Central memory CD4-positive, alpha-beta T cell (primary cell): Measurements from ENCODE around the gene CNDP1.
"Not testable (repeated sequence)": the region's sequence is repeated elsewhere in the genome, so short reads cannot be mapped to it uniquely, and the experiment has no call there.

Experiments
- DNase-seq: peaks from one replicate; pipeline ENCODE4 v3.0.0; 2022

CNDP1 gene

DNA sequence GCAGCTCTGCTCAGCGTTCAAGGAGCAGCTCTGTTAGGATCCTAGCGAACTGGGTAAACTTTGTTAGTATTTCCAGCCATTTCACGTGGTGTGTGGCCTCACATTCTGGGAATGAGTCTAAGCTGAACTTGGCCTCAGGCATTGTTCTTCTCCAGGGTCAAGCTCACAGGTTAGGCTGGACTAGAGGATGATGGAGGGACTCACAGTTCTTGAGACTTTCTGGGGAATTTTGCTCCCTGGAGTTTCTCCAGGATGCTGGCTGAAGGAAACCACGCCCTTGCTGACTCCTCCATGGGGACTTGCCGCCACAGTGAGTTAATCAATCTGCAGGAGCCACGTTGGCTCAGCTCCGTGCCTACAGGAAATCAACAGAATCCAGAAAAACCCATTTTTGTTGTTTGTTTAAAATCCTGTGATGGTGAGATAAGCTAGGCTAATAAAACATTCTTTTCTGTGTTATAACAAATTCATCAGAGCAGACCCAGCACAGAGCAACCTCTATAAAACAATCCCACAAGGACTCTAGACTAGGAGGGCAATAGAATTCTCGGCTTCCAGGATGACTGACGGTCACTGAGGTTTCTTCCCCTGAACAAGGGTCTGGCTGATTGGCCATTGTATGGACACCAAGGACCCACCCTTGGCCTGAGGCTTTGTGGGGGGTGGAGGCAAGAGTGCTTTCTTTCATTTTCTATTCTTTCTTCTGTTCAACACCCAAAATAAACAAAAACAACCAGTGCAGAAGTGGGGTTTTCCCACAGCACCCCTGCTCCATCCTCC, 12.6 kb downstream of the CNDP1 start:
- no peak for DNase-seq

DNA sequence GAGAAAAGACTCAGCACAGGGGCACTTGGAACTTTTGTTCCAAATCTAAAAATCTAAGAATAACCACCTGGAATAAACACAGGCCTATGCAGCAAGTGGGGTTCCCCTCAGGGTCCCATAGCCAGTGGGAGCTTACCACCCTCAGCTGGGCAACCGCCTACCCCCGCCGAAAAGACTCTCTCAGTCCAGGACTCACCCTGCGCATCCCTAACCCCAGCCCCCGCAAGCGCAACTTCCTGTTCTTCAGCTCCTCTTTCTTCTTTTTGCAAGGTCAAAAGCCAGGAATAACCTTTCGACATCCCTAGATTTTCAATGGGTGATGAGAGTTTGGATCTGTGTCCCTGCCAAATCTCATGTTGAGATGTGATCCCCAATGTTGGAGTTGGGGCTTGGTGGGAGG, 13.6 kb downstream of the CNDP1 start:
- DNase-seq, result no peak

DNA sequence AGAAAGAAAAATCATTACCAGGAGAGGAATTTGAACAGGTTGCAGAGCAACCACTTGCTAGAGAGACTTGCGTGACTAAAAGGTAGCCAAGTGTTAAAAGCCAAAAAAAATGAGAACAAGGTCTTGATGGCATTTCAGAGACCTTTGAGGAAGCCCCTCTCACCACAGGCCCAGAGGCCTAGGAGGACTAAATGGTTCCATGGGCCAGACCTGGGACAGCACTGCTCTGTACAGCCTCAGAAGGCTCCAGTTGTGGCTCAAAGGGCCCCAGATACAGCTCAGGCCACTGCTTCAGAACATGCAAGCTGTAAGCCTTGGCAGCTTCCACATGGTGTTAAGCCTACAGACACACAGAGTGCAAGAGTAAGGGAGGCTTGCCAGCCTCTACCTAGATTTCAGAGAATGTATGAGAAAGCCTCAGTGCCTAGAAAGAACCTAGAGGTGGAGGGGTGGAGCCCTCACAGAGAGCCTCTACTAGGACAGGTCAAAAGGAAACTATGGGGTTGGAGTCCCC, 15.3 kb downstream of the CNDP1 start:
- no peak for DNase-seq

DNA sequence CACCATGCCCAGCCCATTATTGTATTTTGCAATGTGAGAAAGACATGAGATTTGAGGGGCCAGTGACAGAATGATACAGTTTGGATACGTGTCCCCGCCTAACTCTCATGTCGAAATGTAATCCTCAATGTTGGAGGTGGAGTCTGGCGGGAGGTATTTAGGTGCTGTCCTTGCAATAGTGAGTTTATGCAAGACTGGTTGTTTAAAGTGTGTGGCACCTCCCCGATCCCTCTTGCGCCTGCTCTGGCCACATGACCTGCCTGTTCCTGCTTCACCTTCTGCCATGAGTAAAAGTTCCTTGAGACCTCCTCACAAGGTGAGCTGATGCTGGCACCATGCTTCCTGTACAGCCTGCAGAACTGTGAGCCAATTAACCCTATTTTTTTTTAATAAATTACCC, 16.6 kb downstream of the CNDP1 start:
- DNase-seq, result no peak

DNA sequence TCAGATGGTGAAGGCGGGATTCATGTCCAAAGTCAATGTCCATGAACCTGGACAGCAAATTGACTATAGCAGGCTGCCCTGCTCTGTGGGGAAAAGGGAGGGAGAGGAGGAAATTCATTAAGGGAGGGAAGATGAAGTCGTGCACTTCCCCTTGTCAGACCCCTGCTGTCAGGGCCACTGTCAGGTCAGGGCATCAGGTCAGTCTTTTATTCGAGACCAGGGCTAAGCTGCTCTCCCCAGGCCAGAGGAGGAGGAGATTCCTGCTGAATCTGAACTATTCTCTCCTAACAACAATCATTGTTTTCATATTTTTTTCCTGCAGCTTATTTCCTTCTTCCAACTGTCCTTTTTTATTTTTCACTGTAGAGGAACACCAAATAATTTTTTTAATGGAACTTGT, 17.2 kb downstream of the CNDP1 start:
- DNase-seq, result no peak

DNA sequence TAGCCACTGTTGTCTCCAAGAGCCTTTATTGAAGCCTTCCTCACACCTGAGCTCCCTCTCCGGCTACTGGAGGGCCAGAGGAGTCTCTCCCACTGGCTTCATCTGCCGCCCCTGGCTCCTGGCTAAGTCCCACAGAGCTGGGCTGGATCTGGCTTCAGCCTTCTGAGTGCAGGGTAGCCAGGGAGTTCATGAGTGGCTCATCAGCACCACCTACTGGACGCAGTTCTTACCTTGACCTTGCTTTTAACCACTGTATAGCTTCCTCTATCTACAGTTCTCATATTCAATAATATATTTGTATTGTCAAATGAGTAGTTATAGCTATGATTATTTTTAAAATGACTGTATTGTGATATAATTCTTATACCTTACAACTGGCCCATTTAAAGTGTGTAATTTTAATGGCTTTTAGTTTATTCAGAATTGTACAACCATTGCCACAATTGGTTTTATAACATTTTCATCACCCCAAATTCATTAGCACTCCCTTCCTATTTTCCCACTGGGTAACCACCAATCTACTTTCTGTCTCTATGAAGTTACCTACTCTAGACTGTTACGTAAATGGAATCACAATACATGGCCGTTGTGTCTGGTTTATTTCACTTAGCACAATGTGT, 17.7 kb downstream of the CNDP1 start:
- peak; percentile 57 for DNase-seq

DNA sequence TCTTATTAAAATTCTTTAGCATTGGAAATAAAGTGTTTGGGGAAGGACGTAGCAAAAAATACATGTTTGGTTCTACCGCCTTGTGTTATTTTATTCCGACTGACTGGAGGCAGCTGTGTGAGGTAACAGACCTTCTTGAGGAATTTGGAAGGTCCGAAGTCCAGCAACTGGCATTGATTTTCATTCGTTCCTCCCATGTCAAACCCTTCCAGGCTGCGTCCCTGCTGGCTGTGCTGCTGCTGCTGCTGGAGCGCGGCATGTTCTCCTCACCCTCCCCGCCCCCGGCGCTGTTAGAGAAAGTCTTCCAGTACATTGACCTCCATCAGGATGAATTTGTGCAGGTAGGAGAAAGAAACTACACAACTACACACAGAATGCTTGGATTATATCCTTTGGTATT, 21.8 kb downstream of the CNDP1 start:
- DNase-seq, result no peak

DNA sequence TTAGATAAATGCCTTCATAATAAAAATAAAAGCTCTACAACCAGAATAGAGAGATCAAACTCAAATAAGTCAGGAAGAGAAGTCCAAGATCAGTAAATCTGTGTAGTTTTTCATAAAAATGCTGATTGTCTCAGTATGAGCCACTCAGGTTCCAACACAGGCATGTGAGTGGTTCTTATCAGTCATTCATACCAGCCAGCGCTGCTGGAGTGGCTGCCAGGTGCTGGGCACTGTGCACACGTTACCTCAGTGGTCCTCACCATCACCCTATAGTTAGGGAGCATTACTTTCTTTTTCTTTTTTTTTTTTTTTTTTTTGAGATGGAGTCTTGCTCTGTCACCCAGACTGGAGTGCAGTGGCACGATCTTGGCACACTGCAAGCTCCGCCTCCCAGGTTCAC, 23.8 kb downstream of the CNDP1 start:
- DNase-seq, result no peak

DNA sequence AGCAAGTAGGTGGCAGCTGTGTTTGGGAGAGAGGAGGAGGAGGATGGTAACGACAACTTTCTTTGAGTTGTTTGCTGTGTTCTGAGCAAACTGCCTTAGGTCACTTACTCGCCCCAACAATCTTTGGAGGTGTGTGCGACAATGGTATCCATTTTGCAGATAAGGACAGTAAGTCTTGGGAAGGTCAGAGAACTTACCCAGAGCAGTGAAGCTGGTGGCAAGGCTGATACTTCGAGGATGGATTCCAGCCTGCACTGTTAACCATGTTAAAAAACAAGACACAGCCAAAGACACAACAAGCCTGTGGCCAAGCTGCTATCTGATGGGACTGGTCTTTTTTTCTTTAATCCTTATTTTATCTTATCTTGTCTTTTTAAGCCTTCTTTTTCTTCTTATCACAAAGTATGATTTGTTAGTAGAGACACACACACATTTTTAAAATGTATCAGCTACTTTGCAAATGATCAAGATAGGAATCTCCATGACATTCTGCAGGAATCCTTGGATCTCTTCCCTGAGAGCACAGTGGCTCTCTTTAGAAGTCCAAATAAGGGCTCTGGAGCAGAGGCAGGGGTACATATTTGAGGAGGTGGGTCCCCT, 27.9 kb downstream of the CNDP1 start:
- DNase-seq, result no peak

DNA sequence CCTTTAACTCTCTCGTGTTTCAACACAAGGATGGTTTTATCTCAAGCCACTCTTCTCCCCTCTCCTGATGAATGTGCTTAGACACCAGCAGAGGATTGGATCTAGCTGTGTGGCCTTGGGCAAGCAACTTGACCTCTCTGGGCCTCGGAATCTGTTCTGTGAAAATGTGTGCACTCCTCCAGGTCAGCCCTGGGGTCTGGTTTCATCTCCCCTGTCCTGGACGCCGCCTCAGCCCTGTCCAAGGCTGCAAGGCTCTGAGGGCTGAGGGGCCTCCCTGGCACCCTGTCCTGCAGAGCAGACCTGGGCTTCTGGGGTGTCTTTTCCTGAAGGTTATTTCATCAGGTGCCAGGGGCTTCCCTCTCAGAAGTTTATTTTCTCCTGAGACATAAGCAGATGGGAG, 28.5 kb downstream of the CNDP1 start:
- DNase-seq, result no peak

DNA sequence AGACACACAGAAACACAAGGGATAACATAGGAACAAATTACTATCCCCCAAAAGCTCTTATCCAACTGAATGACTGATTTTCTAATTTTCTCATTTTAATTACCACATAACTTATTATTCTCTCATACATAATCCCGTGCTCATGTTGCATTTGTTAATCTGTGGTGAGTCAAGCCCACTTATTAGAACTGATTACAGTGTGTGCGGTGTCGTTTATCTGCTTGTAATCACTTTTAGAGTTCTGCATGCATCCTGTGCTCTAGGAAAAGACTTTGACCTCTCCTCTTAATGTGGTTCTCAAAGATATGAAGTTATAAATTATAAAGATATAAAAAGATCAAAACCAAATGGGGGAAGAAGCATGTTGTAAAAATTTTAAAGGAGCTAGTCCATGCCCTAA, 29.7 kb downstream of the CNDP1 start:
- no peak for DNase-seq

DNA sequence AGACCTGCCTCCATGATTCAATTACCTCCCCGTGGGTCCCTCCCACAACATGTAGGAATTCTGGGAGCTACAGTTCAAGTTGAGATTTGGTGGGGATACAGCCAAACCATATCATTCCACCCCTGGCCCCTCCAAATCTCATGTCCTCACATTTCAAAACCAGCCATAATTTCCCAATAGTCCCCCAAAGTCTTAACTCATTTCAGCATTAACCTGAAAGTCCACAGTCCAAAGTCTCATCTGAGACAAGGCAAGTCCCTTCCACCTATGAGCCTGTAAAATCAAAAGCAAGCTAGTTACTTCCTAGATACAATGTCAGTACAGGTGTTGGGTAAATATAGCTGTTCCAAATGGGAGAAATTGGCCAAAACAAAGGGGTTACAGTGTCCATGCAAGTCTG, 30.9 kb downstream of the CNDP1 start:
- DNase-seq, result not testable (repeated sequence)

DNA sequence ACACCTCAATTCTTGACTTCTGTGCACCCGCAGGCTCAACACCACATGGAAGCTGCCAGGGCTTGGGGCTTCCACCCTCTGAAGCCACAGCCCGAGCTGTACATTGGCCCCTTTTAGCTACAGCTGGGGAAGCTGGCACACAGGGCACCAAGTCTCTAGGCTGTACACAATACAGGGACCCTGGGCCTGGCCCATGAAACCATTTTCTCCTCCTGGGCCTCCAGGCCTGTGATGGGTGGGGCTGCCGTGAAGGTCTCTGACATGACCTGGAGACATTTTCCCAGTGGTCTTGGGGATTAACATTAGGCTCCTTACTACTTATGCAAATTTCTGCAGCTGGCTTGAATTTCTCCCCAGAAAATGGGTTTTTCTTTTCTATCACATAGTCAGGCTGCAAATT, 31.7 kb downstream of the CNDP1 start:
- not testable (repeated sequence) for DNase-seq

DNA sequence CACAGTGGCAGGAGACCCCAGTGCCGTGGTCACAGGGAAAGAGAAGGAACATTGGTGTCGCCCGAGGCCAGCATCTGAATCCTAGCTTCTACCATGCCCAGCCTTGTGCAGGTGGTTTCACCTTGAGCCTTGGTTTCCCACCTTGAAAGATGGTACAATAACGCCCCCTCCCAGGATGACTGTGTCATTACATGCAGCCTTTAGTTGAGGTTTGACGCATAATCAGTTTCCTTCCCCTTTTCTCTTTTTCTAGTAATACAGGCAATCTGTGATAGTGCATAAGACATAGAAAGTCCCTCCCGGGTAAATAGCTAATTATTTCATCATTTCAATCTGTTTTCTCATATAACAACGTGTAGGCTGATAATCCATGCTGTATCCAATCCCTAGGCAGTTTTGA, 33.5 kb downstream of the CNDP1 start:
- no peak for DNase-seq

DNA sequence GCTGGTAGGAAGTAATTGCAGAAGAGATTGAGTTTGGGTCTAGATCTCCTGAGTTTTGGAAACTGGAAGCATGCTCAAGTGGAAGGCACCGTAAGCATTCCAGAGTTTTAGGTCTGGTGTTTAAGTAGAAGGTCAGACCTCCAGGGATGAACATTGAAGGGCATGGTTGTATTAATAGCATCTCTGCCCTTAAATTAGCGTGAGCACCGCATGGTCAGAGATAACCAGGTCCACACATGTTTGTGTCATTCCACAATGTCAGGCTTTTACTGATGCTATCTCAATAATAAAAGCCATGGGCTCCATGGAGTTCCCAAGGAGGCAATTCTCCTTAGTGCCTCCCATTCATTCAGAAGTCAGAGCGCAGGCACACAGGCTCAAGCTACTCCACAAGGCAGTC, 35.1 kb downstream of the CNDP1 start:
- DNase-seq, result no peak

DNA sequence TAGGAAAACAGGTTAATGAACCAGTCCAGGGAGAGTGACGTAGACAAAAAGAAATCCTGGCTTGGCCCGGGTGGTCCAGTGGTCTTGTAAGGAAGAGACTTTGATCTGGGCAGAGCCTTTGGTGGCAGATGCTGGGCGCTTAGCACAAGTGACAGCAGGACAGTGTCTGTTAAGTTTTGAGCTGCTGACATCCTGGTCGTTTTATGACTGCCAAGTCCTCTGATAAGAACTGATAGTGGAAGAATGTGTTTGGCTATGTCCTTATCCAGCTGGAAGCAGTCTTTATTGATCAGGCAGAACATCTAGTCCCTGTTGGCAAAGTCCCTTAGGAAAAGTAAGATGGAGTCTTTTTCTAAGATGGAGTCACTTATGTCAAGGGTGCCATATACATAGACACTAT, 36.0 kb downstream of the CNDP1 start:
- no peak for DNase-seq

DNA sequence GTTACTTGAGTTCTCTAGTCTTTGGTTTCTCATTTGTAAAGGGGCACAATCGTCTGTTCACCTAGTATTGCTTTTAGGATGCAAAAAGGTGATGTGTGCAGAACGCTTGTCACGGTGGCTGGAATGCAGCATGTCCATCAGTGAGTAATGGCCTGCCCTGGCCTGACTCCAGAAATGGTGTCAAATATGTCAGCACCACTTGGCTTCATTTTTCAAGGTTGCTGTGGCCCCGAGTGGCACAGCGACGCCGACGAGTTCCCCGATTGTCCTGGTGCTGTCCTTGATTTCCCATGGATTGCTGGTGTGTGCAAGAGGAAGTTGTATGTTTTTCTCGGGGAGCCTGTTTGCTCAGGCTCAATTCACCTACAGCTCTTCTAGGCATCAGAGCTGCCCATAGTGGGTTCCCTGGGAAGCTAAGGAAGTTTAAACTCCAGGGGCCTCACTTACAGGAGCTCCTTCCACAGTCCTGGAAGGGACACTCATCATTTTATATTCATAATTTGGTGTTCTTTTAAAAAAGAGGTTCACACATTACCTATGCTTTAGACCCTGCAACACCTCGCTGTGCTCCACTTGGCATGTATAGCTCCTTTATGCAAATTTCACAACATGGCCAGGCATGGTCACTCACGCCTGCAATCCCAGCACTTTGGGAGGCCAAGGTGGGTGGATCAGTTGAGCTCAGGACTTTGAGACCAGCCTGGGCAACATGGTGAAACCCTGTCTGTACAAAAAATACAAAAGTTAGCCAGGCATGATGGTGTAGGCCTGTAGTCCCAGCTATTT, 37.8 kb downstream of the CNDP1 start:
- no peak for DNase-seq

DNA sequence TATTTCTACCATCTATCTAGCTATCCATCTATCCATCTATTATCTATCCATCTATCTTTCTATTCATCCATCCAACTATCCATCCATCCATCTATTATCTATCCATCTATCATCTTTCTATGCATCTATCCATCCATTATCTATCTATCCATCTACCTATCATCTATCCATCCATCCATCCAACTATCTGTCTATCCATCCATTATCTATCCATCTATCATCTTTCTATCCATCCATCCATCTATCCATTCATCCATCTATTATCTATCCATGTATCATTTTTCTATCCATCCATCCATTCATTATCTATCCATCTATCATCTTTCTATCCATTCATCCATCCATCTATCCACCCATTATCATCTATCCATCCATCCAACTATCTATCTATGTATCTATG, 38.8 kb downstream of the CNDP1 start:
- no peak for DNase-seq

DNA sequence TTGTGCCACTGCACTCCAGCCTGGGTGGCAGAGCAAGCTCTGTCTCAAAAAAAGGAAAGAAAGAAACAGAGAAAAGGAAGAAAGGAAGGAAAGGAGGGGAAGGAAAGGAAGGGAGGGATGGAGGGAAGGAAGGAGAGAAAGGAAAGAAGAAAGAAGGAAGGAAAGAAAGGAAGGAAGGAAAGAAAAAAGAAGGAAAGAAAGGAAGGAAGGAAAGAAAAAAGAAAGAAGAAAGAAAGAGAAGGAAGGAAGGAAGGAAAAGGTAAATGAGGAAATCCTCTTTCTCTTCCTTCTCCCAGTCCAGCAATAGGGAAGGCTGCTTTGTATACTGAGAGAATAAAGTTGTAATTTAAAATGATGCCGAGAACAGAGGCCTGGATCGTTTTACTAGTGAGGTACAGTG, 40.6 kb downstream of the CNDP1 start:
- DNase-seq, result no peak

DNA sequence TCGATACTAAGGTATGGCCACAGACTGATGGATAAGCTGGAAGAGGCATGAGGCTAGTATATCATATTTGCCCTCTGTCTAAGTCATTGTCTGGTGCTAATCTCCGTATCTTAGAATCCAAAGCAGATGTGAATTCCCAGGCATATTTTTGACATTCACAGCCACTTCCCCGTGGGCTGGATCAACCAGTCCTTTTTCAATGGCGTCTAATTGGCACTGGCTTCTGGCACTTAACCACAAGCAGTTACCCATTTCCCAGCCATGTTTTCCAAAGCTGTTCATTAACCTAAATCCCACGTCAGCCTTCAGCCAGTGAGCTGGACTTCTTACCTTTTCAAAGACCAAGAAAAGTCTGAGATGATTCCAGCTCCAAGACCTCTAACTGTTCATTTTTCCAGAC, 42.7 kb downstream of the CNDP1 start:
- no peak for DNase-seq

DNA sequence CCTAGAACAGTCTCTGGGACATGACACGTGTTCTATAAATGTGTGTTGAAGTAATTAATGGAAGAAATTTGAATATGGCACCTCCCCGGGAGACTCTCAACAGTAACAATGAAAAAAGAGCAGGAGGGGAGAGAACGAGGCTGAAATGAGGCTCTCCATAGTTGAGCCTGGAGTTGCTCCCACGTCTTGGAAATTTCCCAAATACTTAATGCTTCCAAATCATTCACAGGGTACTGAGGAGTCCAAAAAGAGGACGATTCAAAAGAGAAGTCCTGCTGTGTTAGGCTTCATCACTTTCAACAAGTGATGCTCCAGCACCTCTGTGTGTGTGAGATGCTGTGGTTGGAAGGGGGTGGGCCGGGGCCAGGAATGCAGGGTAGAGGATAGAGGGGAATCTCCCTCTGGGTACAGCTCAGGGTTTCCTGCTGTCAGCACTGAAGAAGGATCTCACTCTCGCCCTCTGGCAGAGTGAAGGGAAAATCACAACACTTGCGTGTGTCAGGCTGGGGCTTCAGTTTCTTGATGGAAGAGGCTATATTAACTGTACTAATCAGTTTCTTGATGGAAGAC, 45.3 kb downstream of the CNDP1 start:
- no peak for DNase-seq

DNA sequence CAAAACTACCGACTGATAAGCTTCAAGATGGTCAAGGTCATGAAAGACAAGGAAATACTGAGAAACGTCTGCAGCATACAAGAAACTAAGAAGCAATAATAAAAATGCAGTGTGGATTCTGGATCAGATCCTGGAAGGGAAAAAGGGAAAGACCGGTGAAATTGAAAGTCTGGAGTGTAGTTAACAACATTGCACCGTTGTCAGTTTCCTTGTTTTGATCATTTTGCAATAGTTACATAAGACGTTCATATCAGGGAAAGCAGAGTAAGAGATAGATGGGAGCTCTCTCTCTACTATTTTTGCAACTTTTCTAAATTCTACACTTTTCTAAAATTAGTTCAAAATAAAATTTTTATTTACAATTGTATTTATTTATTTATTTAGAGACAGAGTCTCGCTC, 48.3 kb downstream of the CNDP1 start:
- no peak for DNase-seq

DNA sequence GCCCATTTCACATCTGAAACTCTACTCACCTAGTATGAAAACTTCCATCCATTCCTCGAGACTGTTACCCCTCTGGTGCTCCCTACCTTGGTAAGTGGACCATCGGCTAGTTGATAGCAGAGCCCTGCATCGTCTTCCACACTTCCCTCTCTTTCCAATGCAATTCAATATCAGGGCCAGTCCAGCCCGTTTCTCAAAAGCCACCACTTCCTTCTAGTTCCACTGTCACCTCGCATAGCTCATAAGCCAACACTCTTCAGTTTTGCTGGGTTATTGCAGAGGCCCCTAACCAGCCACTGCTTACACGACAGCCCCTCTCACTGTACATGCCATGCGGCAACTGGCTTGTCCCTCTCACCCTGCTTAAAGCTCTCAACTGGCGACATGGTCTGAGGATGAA, 53.1 kb downstream of the CNDP1 start:
- DNase-seq, result no peak
